Measurements from ENCODE around the gene EARS2.
"Not testable (repeated sequence)": the region's sequence is repeated elsewhere in the genome, so short reads cannot be mapped to it uniquely, and the experiment has no call there.

DNA sequence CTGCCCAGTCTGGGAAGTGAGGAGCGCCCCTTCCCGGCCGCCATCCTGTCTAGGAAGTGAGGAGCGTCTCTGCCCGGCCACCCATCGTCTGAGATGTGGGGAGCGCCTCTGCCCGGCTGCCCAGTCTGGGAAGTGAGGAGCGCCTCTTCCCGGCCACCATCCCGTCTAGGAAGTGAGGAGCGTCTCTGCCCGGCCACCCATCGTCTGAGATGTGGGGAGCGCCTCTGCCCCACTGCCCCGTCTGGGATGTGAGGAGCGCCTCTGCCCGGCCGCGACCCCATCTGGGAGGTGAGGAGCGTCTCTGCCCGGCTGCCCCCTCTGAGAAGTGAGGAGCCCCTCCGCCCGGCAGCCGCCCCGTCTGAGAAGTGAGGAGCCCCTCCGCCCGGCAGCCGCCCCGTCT, 26.1 kb upstream of the EARS2 start:
- TF ChIP-seq CTCF, POLR2A (IDR thresholded peaks at IDR 0.05): not testable (repeated sequence)
